ENCODE data around the gene CDCA4.
"Not testable (repeated sequence)": the region's sequence is repeated elsewhere in the genome, so short reads cannot be mapped to it uniquely, and the experiment has no call there.

Gene CDCA4

GRCh38 chr14:105030836-105031396 is 10.0 kb upstream of the CDCA4 start:
- DNase-seq: no peak

- no peak for DNase-seq
Observed at GRCh38 chr14:105030194-105030593, 9.3 kb upstream of the CDCA4 start.

DNA sequence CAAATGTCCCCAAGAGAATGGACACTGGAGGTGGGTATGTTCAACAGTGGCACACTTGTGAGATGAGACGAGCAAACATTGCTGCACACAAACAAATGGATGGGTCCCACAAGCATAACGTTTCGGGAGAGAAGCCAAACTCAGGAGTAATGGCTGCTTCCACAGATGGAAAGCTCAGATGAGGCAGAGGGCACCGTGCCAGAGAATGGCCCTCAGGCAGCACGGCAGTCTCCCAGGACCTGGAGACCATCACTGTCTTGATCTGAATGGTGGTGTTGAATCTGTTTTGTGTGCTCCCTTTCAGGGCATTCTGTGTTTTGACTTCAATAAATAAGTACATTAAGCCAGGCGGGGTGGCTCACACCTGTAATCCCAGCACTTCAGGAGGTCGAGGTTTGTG is 8.5 kb upstream of the CDCA4 start:
- DNase-seq: no peak

DNA sequence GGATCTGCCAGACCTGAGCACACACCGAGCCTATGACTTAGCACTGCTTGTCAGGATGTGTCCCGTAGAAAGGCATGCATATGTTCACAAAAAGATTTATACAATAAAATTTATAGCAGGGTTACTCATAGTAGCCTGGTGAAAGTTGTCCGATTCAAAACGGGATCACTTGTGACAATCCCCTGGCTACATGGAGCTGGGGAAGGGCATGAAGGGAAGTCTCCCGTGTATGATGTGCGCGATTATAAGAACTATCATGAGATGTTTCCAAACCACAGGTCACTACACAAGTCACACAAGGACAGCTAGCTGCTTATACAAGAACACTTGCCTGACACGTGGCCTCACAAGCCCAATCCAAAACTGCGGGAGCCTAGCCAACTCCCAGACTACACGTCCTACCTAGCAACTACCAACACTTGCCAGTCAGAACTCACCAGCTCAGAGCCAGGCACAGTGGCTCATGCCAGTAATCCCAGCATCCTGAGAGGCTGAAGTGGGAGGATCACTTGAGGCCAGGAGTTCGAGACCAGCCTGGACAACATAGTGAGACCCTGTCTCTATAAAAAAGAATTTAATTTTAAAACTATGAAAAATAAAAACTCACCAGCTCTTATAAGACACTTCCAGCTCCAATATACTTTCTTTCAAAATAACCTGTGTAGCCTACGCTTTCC is 7.5 kb upstream of the CDCA4 start:
- DNase-seq: no peak

DNA sequence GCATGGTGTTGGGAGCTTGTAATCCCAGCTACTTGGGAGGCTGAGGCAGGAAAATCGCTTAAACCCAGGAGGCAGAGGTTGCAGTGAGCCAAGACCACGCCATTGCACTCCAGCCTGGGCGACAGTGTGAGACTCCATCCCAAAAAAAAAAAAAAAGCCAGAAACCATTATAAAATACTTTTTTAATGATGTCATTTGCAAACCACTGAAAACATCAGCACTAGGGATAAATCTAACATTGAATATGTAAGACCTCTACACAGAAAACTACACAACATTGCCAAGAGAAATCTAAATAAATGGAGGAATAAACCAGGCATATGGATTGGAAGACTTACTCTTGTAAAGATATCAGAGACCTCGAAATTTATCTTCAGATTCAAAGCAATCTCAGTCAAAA is 6.8 kb upstream of the CDCA4 start:
- not testable (repeated sequence) for DNase-seq

DNA sequence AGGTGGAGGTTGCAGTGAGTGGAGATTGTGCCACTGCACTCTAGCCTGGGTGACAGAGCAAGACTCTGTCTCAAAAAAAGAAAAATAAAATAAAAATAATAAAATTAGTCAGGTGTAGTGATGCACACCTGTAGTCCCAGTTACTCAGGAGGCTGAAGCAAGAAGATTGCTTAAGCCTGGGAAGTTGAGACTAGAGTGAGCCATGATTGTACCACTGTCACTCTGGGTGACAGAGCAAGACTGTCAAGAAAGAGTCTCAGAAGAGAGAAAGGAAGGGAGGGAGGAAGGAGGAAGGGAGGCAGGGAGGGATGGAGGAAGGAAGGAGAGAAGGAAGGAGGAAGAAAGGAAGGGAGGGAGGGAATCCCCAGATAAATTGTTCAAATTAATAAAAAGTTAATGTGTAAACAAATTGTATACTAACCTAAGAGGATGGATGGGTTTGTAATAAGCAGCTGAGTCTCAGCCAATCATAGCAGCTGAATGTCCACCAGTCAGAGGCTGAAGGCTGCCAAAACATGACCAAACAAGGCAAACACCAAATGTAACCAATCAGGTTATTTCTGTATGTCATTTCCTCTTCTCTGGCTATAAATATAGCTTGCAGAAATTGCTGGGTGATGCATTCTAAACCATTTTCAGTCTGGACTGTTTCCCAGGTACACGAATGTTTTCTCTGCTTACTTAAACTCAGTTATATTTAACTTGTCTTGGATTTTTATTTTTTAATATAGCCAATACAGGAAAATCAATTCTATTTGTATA is 6.1 kb upstream of the CDCA4 start:
- DNase-seq: no peak

DNA sequence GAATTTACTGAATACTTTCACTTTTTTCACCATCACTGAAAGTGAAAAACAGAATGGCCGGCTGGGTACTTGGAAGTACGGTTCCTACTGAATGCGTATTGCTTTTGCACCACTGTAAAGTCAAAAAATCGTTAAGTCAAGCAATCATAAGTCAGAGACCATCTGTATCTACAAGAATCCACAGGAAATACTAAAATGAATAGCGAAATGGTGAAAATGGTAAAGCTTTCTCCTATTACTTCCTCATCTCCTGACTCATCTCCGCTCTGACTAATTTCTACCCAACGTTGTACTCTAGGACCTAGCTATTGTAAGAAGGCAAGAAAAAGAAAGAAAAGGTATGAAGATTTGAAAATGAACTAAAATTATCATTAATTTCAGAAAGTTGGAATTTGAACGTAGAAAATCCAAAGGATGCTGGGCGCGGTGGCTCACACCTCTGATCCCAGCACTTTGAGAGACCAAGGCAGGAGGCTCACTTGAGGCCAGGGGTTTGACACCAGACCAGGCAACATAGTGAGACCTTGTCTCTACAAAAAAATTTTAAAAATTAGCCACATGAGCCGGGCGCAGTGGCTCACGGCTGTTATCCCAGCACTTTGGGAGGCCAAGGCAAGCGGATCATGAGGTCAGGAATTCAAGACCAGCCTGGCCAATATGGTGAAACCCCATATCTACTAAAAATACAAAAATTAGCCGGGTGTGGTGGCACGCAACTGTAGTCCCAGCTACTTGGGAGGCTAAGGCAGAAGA is 5.3 kb upstream of the CDCA4 start:
- DNase-seq: no peak

DNA sequence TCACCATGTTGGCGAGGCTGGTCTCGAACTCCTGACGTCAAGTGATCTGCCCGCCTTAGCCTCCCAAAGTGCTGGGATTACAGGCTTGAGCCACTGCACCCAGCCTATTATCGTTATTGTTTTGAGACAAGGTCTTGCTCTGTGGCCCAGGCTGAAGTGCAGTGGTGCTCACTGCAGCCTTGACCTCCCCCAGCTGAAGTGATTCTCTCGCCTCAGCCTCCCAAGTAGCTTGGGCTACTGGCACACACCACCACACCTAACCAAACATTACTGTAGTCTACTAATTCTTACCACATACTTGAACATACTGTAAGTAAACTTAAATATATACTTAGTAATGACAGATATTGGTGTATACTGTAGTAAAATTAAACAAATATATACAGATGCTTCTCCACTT is 4.5 kb upstream of the CDCA4 start:
- no peak for DNase-seq

DNA sequence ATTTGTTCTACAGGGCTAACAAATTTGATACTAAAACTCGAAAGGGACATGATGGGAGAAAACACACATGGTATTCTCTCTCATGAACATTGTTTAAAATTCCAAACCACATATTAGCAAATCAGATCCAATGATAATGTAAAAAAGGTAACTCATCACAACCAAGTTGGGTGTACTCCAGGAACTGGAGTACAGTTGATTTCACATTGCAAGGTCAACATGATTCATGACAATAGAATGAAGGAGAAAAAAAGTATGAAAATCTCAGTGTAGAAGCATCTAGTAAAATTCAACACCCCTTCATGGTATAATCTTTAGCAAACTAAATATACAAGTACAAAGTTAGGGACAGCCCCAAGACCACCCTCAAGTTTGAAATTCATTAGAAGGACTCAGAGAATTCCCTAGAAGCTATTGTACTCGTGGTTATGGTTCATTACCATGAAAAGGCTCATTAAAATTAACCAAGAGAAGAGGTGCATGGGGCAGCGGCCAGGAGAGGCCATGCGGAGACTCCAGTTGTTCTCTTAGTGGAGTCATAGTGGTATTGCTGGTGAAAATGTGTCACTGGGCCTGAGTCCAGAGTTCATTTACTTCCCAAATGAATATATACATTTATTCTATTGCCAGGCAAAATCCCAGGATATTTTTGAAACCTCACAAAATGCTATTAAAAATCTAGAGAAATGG is 3.1 kb upstream of the CDCA4 start:
- DNase-seq: no peak

DNA sequence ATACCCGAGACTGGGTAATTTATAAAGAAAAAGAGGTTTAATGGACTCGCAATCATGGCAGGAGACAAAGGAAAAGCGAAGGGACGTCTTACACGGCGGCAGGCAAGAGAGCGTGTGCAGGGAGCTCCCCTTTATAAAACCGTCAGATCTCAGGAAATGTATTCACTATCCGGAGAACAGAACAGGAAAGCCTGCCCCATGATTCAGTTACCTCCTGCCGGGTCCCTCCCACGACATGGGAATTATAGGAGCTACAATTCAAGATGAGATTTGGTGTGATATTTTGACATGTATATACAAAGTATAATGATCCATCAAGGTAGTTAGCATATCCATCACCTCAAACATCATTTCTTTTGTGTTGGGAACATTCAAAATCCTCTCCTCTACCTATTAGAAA is 2.3 kb upstream of the CDCA4 start:
- no peak for DNase-seq

GRCh38 chr14:105022276-105022670 is 1.4 kb upstream of the CDCA4 start:
- DNase-seq: no peak

- no peak for DNase-seq
Observed at GRCh38 chr14:105021656-105022275, 883 bp upstream of the CDCA4 start.

GRCh38 chr14:105019861-105020814 is 745 bp downstream of the CDCA4 start:
- DNase-seq: no peak

- no peak for DNase-seq
Observed at GRCh38 chr14:105018414-105018813, 2.5 kb downstream of the CDCA4 start.

- DNase-seq: no peak
Observed at GRCh38 chr14:105015905-105016304, 5.0 kb downstream of the CDCA4 start.

GRCh38 chr14:105015242-105015641 is 5.6 kb downstream of the CDCA4 start:
- no peak for DNase-seq

DNA sequence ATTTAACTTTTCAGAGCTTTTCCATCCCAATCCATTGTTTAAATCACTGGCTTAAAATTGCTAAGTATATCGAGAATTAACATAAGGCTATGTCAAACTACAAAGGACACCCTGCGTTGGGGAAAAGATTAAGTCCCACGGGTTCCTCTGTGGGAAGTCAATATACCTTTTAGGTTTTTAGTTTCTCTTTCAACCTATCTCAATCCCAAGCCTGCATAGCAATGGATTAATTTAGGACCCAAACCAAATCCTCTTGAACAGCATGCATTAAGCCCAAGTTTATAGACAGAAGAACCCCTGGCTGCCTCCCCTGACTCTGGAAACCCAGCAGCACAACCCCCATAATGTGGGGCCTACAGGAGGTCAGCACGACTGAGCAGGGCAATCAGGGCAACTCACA is 6.3 kb downstream of the CDCA4 start:
- no peak for DNase-seq

GRCh38 chr14:105014032-105014431 is 6.9 kb downstream of the CDCA4 start:
- DNase-seq: no peak

DNA sequence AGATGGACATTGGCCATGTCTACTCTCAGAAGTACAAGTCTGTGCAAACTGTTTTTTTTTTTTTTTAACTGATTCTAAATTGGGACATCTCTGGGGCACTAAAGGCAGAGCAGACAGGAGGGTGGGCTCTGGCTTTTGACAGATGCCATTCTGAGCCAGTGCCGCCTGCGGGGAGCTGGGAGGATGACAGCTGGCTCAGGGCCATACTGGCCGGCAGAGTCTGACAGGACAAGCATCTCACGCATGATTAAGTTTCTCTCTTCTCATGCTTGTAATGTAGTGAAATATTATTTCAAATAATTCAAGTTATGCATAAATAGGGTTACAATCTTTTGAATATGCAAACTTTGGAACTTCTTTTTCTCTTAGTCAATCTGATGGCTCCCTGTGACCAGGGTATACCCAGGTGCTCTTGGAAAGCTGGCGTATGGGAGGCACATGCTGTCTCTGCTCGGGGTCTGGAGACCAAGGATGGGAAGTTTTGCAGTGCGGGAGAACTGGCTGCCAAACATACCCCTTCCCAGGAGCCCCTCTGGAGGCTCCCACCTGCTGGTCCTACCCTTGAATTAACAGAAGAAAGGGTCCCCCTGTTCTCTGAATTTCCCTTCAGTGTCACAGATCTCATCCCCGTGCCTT is 7.6 kb downstream of the CDCA4 start:
- peak; percentile 7 for DNase-seq

DNA sequence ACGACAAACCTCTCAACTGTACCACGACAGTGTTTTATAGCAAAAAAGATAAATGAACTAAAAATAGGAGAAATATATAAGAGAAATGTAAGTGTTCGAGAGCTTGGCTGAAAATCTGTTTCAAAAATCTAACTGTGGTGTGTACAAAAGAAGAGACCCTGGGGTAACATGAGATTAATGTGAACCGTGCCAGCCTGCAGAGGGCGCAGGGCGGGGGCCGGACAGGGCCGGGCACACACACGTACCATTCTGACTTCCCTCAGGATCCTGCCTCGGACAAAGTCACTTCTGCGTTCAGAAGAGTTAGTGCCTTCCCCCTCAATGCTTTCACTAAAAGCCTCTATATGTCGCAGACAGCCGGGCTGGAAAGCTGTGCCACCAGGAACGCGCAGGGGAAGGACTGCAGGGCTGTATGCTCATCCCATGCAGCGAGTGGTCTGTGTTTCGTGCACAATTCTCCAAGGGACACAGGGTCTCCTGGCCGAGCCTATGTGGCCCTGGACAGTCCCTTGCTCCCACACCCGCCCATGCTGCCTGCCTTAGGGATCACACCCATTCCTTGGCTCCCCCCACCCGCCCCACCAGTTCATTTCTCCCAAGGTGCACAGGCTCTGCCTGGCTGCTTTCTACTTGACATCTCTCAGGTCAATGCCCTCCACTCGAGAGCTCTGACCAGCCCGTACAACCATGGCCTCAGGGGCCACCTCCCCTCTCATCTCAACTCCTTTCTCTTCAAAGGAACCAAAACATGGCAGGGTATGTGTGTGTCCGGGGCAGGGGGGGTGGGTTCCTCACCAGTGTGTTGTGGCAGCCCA is 8.5 kb downstream of the CDCA4 start:
- DNase-seq: no peak
